ENCODE data around the gene TEX261.

TEX261 gene

DNA sequence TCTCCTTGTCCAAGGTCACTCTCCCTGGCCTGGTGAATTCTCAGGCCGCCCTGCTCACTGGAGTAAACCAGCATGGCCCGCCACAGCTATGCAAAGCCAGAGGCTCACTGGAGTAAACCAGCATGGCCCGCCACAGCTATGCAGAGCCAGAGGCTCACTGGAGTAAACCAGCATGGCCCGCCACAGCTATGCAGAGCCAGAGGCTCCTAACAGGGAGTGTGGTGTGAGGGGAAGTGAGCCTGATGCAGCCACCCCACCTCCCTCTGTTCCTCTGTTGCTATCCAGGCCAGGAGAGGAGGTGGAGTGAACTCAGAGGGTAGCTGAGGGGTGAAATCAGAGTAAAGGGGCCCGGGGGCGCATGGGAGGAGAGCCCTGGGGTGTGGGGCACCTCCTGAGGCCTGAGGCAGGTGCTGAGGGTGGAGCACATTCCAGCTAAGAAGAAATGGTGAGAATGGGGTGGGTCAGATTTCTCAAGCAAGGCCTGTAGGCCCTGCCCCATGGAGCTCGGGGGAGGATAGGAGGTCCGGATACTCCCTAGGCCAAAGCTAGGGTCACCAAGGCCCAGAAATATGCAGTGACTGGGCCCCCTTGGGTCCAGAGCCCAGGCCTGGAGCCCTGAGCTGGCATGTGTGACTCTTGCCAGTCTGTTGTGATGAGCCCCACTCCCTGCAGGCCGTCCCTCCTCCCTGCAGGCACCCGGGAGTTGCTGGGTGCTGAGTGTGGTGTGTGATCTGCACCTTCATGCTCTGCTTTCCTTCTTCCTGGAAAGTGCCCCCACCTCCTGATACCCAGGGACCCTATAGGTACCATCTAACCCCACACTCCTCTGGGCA lies 57.5 kb downstream of the TEX261 start:
- no peak for DNase-seq (ENCODE audit: low read depth)

- DNase-seq (ENCODE audit: low read depth): no peak
These were observed 58.3 kb downstream of the TEX261 start for GRCh38 chr2:70936165-70936978.

Measured in GM04503 (cell line).